ENCODE results near the gene TMEFF2.

DNA sequence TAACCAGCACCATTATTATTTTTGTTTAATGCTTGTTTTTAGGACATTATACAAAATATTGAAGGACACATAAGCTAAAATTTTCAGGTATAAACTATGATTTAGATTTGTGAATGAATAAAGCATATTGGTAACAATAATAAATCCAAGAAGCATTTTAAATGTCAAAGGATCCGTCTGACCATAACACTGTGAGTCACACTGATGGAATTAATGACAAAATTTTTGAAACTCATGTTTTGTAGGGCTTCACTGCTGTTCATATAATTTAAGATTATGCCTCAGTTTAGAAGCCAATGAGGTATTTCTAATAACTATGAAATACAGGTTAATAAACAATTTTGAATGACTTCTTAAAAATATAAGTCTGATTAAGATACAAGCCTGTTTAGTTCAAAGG is 124.6 kb downstream of the TMEFF2 start:
- TF ChIP-seq GATA2 (IDR thresholded peaks at IDR 0.05; ENCODE audit: low read depth, low read length): no peak
- TF ChIP-seq GATA3 (IDR thresholded peaks at IDR 0.05; ENCODE audit: low read depth, low read length): no peak

Data from SH-SY5Y (cell line).